Gastrocnemius medialis (tissue), 4 donors: Measurements from ENCODE around the gene FASN.

Experiments used
- CTCF ChIP-seq, 5 experiments: fragments of 450-650 bp in 3 of 5; fragments of 200-600 bp in 2 of 5; sonication (generic) in 2 of 5; IDR thresholded peaks in 4 of 5; conservative IDR thresholded peaks in 1 of 5; 1 replicate in 4 of 5; 2 replicates in 1 of 5; pipeline ENCODE4 v1.5.1; 2016 to 2019; ENCODE audit warnings: antibody characterized with exemption in 5 of 5, mild to moderate bottlenecking in 3 of 5, moderate library complexity in 3 of 5
- POLR2A ChIP-seq, 2 donors: fragments of 450-650 bp; IDR thresholded peaks; one replicate each; pipeline ENCODE4 v1.6.1; 2017; ENCODE audit warnings: antibody characterized with exemption in 2 of 2, mild to moderate bottlenecking in 2 of 2, moderate library complexity in 2 of 2

GRCh38 chr17:82127315-82127595, 29.2 kb upstream of the FASN start:
- TF ChIP-seq CTCF (IDR thresholded peaks at IDR 0.05 in 4 of 5, conservative IDR thresholded peaks at IDR 0.05 in 1 of 5) (no peak), POLR2A (IDR thresholded peaks at IDR 0.05) (no peak)
